ENCODE results near the gene ITPR2. TPM values are rescaled to one million over a fixed set of nuclear protein-coding genes. Genes with fewer than 3 reads are reported as not detected.

Gene ITPR2
- total RNA-seq, 1 donor from 2014 or later, result 77.9 TPM

- no peak overlapping the region for H3K4me3 Mint-ChIP-seq (ENCODE audit: unreplicated experiment)
These were observed 144.6 kb downstream of the ITPR2 start for GRCh38 chr12:26688344-26688904.

GRCh38 chr12:26686408-26686807, 146.6 kb downstream of the ITPR2 start:
- no peaks in the 10 kb centered on the region for H3K4me1 Mint-ChIP-seq (ENCODE audit: low read depth, unreplicated experiment)
- no peak for TF ChIP-seq CTCF (IDR thresholded peaks at IDR 0.05; ENCODE audit: partially characterized antibody, unreplicated experiment)
- H3K27ac Mint-ChIP-seq (ENCODE audit: unreplicated experiment), result no peak overlapping the region
- H3K36me3 Mint-ChIP-seq (ENCODE audit: unreplicated experiment), result peaks cover 5% of the 10 kb centered on the region
- no peak for DNase-seq
- no peak overlapping the region for H3K4me3 Mint-ChIP-seq (ENCODE audit: unreplicated experiment)
- peaks cover 2% of the 10 kb centered on the region for H3K9me3 Mint-ChIP-seq (ENCODE audit: unreplicated experiment)
- H3K27me3 Mint-ChIP-seq (ENCODE audit: unreplicated experiment), result no peaks in the 10 kb centered on the region

More at GRCh38 chr12:26688344-26688904, 144.6 kb downstream of the ITPR2 start:
- DNase-seq, result no peak
- TF ChIP-seq CTCF (IDR thresholded peaks at IDR 0.05; ENCODE audit: partially characterized antibody, unreplicated experiment), result no peak
- H3K4me1 Mint-ChIP-seq (ENCODE audit: low read depth, unreplicated experiment), result peaks cover 9% of the 10 kb centered on the region
- peaks cover 5% of the 10 kb centered on the region for H3K36me3 Mint-ChIP-seq (ENCODE audit: unreplicated experiment)
- no peak overlapping the region for H3K27ac Mint-ChIP-seq (ENCODE audit: unreplicated experiment)
- H3K9me3 Mint-ChIP-seq (ENCODE audit: unreplicated experiment), result peaks cover 2% of the 10 kb centered on the region
- no peaks in the 10 kb centered on the region for H3K27me3 Mint-ChIP-seq (ENCODE audit: unreplicated experiment)

- peaks cover 2% of the 10 kb centered on the region for H3K9me3 Mint-ChIP-seq (ENCODE audit: unreplicated experiment)
- H3K27me3 Mint-ChIP-seq (ENCODE audit: unreplicated experiment), result no peaks in the 10 kb centered on the region
- no peak overlapping the region for H3K27ac Mint-ChIP-seq (ENCODE audit: unreplicated experiment)
- H3K4me1 Mint-ChIP-seq (ENCODE audit: low read depth, unreplicated experiment), result no peaks in the 10 kb centered on the region
- peaks cover 5% of the 10 kb centered on the region for H3K36me3 Mint-ChIP-seq (ENCODE audit: unreplicated experiment)
- H3K4me3 Mint-ChIP-seq (ENCODE audit: unreplicated experiment), result no peak overlapping the region
- DNase-seq, result no peak
- no peak for TF ChIP-seq CTCF (IDR thresholded peaks at IDR 0.05; ENCODE audit: partially characterized antibody, unreplicated experiment)
These were observed 148.9 kb downstream of the ITPR2 start for GRCh38 chr12:26684101-26684500.

- DNase-seq, result no peak
- Mint-ChIP-seq H3K4me1 (ENCODE audit: low read depth, unreplicated experiment) (no peaks in the 10 kb centered on the region), H3K9me3 (ENCODE audit: unreplicated experiment) (peaks cover 2% of the 10 kb centered on the region), H3K27me3 (ENCODE audit: unreplicated experiment) (no peaks in the 10 kb centered on the region), H3K4me3 (ENCODE audit: unreplicated experiment) (no peak overlapping the region), H3K36me3 (ENCODE audit: unreplicated experiment) (peaks cover 5% of the 10 kb centered on the region), H3K27ac (ENCODE audit: unreplicated experiment) (no peak overlapping the region)
- no peak for TF ChIP-seq CTCF (IDR thresholded peaks at IDR 0.05; ENCODE audit: partially characterized antibody, unreplicated experiment)
These were observed 149.6 kb downstream of the ITPR2 start for GRCh38 chr12:26683443-26683842.

GRCh38 chr12:26680727-26681455, 152.1 kb downstream of the ITPR2 start:
- H3K27me3 Mint-ChIP-seq (ENCODE audit: unreplicated experiment), result no peaks in the 10 kb centered on the region
- peaks cover 5% of the 10 kb centered on the region for H3K36me3 Mint-ChIP-seq (ENCODE audit: unreplicated experiment)
- no peaks in the 10 kb centered on the region for H3K4me1 Mint-ChIP-seq (ENCODE audit: low read depth, unreplicated experiment)
- H3K9me3 Mint-ChIP-seq (ENCODE audit: unreplicated experiment), result peaks cover 2% of the 10 kb centered on the region
- H3K4me3 Mint-ChIP-seq (ENCODE audit: unreplicated experiment), result no peak overlapping the region
- TF ChIP-seq CTCF (IDR thresholded peaks at IDR 0.05; ENCODE audit: partially characterized antibody, unreplicated experiment), result no peak
- no peak overlapping the region for H3K27ac Mint-ChIP-seq (ENCODE audit: unreplicated experiment)
- no peak for DNase-seq

All from glutamatergic neuron (in vitro differentiated cells).